ENCODE measurements around the gene JUNB. TPM values are rescaled to one million over a fixed set of nuclear protein-coding genes. Genes with fewer than 3 reads are reported as not detected.

Gene JUNB
- total and polyA plus RNA-seq, 2 of the 13 experiments (the other 11 are each of a cell fraction or from before 2014, with no cell fraction given) = 7.7 to 8.2 TPM

DNA sequence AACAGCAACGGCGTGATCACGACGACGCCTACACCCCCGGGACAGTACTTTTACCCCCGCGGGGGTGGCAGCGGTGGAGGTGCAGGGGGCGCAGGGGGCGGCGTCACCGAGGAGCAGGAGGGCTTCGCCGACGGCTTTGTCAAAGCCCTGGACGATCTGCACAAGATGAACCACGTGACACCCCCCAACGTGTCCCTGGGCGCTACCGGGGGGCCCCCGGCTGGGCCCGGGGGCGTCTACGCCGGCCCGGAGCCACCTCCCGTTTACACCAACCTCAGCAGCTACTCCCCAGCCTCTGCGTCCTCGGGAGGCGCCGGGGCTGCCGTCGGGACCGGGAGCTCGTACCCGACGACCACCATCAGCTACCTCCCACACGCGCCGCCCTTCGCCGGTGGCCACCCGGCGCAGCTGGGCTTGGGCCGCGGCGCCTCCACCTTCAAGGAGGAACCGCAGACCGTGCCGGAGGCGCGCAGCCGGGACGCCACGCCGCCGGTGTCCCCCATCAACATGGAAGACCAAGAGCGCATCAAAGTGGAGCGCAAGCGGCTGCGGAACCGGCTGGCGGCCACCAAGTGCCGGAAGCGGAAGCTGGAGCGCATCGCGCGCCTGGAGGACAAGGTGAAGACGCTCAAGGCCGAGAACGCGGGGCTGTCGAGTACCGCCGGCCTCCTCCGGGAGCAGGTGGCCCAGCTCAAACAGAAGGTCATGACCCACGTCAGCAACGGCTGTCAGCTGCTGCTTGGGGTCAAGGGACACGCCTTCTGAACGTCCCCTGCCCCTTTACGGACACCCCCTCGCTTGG, 966 bp downstream of the JUNB start (continued):
- TF ChIP-seq ZFP62 (CRISPR knock-in tag; IDR thresholded peaks at IDR 0.05) (no peak), ZNF441 (CRISPR knock-in tag; IDR thresholded peaks at IDR 0.05; ENCODE audit: borderline replicate concordance) (peak; percentile 66; the same call in 1 of the 2 replicates), ZNF782 (CRISPR knock-in tag; IDR thresholded peaks at IDR 0.05; ENCODE audit: borderline replicate concordance) (peak; percentile 61; the same call in 1 of the 2 replicates), SIN3B (IDR thresholded peaks at IDR 0.05; ENCODE audit: low read length) (no peak), SNAI1 (CRISPR knock-in tag; IDR thresholded peaks at IDR 0.05; ENCODE audit: borderline replicate concordance) (peak; percentile 72; the same call in 1 of the 2 replicates), CENPBD1 (CRISPR knock-in tag; IDR thresholded peaks at IDR 0.05; ENCODE audit: borderline replicate concordance, low read depth) (no peak)

DNA sequence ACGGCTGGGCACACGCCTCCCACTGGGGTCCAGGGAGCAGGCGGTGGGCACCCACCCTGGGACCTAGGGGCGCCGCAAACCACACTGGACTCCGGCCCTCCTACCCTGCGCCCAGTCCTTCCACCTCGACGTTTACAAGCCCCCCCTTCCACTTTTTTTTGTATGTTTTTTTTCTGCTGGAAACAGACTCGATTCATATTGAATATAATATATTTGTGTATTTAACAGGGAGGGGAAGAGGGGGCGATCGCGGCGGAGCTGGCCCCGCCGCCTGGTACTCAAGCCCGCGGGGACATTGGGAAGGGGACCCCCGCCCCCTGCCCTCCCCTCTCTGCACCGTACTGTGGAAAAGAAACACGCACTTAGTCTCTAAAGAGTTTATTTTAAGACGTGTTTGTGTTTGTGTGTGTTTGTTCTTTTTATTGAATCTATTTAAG, 1.6 kb downstream of the JUNB start:
- no peak; the same call in 2 of the 3 replicates for ATAC-seq
- Histone ChIP-seq H3K27ac (ENCODE audit: extremely low read length, insufficient read depth, low read length) (peak overlapping the region; percentile 81), H2AFZ (ENCODE audit: low read length) (no peak overlapping the region), H4K20me1 (ENCODE audit: insufficient read depth, low read length) (no peaks in the 10 kb centered on the region), H3K4me2 (ENCODE audit: low read depth, low read length) (peak overlapping the region; percentile 99), H3K9ac (ENCODE audit: insufficient read depth, low read depth, low read length) (peak overlapping the region; percentile 89), H3K79me2 (ENCODE audit: insufficient read depth, low read length) (peaks cover 8% of the 10 kb centered on the region), H3K36me3 (replicated peaks in 1 of 2; ENCODE audit: control insufficient read depth in 1 of 2, insufficient read depth in 2 of 2, low read length in 2 of 2) (0 out of 5 replicates have a peak, but pooled peaks cover 0 to 1% of the 10 kb centered on the region in 2 experiments), H3K9me3 (ENCODE audit: low read length) (no peaks in the 10 kb centered on the region), H3K4me1 (ENCODE audit: insufficient read depth, low read length) (peaks cover 49% of the 10 kb centered on the region), H3K27me3 (ENCODE audit: control insufficient read depth in 1 of 2, insufficient read depth in 2 of 2, low read length in 2 of 2) (no peaks in the 10 kb centered on the region), H3K4me3 (replicated peaks in 1 of 3; ENCODE audit: insufficient read depth in 1 of 3, low read depth in 2 of 3, low read length in 3 of 3) (peak overlapping the region; percentile 77 to 87 (median 78))
- ChIA-PET CTCF (ENCODE audit: low intra/inter-chr PET ratio, low total read pairs) (interaction anchor here (1.0 to 2.6 kb wide), 3 partner anchors 15 to 35 kb away, joined by 3 to 6 read pairs (median 3); partner anchors contain the start of gene HOOK2), POLR2A (interaction anchor here (0.9 to 3.9 kb wide), 15 partner anchors 8 to 124 kb away, joined by 3 to 124 read pairs (median 14); partner anchors contain the start of genes DHPS, GCDH, GET3 and HOOK2)
- no peak for FAIRE-seq
- DNase-seq (ENCODE audit: low spot score) = no peak
- WGBS (ENCODE audit: low lambda C conversion rate) = 3% methylated on average over 20 of the region's 22 CpGs
- intact Hi-C loops (cut with micrococcal nuclease; ENCODE audit: unreplicated experiment) (no loop called here), in situ Hi-C loops (cut with HindIII; ENCODE audit: extremely low pct_ligation_motif_present, low pct_unique_long_range_greater_than_20kb) (no loop called here)
- TSS peak; percentile 53 for BruUV-seq (replicated peaks)
- TF ChIP-seq ZEB1 (IDR thresholded peaks at IDR 0.05; ENCODE audit: insufficient replicate concordance, low read depth) = no peak
- no peak for TF ChIP-seq MXI1 (IDR thresholded peaks at IDR 0.05; ENCODE audit: borderline replicate concordance, low read depth, low read length)
- no peak for TF ChIP-seq ZSCAN9 (CRISPR knock-in tag; IDR thresholded peaks at IDR 0.05; ENCODE audit: borderline replicate concordance)
- no peak for TF ChIP-seq ZNF660 (CRISPR knock-in tag; IDR thresholded peaks at IDR 0.05; ENCODE audit: borderline replicate concordance, low read depth)
- no peak for TF ChIP-seq YEATS2 (CRISPR knock-in tag; IDR thresholded peaks at IDR 0.05; ENCODE audit: borderline replicate concordance)
- 0 out of 2 replicates have a peak, but pooled peaks have one; percentile 5 for TF ChIP-seq ZMYM3 (CRISPR knock-in tag; IDR thresholded peaks at IDR 0.05)
- TF ChIP-seq RFXANK (CRISPR knock-in tag; IDR thresholded peaks at IDR 0.05) = no peak
- TF ChIP-seq ZNF3 (CRISPR knock-in tag; IDR thresholded peaks at IDR 0.05) = no peak
- no peak for TF ChIP-seq NFRKB (IDR thresholded peaks at IDR 0.05)
- no peak for TF ChIP-seq ZNF224 (CRISPR knock-in tag; IDR thresholded peaks at IDR 0.05)
- TF ChIP-seq, protein P1, sequence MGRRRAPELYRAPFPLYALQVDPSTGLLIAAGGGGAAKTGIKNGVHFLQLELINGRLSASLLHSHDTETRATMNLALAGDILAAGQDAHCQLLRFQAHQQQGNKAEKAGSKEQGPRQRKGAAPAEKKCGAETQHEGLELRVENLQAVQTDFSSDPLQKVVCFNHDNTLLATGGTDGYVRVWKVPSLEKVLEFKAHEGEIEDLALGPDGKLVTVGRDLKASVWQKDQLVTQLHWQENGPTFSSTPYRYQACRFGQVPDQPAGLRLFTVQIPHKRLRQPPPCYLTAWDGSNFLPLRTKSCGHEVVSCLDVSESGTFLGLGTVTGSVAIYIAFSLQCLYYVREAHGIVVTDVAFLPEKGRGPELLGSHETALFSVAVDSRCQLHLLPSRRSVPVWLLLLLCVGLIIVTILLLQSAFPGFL (CRISPR knock-in tag; IDR thresholded peaks at IDR 0.05) = no peak
- no peak for TF ChIP-seq PPARG (CRISPR knock-in tag; conservative IDR thresholded peaks at IDR 0.05)
- TF ChIP-seq ZNF558 (CRISPR knock-in tag; IDR thresholded peaks at IDR 0.05; ENCODE audit: borderline replicate concordance) = 0 out of 2 replicates have a peak, but pooled peaks have one; percentile 1

Measured in HepG2 (cell line).